ENCODE results near the gene CUL2.
"Not testable (repeated sequence)": the region's sequence is repeated elsewhere in the genome, so short reads cannot be mapped to it uniquely, and the experiment has no call there.

- not testable (repeated sequence) for TF ChIP-seq EZH2 (IDR thresholded peaks at IDR 0.05; ENCODE audit: borderline replicate concordance); CTCF (IDR thresholded peaks at IDR 0.05; ENCODE audit: poor library complexity); EZH2phosphoT487 (IDR thresholded peaks at IDR 0.05; ENCODE audit: low read depth, severe bottlenecking, unreplicated experiment)
Measured at GRCh38 chr10:35080261-35080660, 9.9 kb downstream of the CUL2 start.

All from hepatocyte (in vitro differentiated cells).